Measurements from ENCODE around the gene ATP8A2.

The ATP8A2 gene

GRCh38 chr13:25796474-25796873, 424.7 kb downstream of the ATP8A2 start:
- ChIA-PET CTCF (no interaction called here), POLR2A (no interaction called here)
- no peak for TF ChIP-seq CTCF (IDR thresholded peaks at IDR 0.05; ENCODE audit: control extremely low read depth, extremely low read depth, low read depth, missing control alignments)
- no peak for DNase-seq (ENCODE audit: extremely low spot score)

GRCh38 chr13:25798998-25799397, 427.2 kb downstream of the ATP8A2 start:
- DNase-seq (ENCODE audit: extremely low spot score), result no peak
- TF ChIP-seq CTCF (IDR thresholded peaks at IDR 0.05; ENCODE audit: control extremely low read depth, extremely low read depth, low read depth, missing control alignments), result no peak
- CTCF ChIA-PET, result no interaction called here
- POLR2A ChIA-PET, result no interaction called here

- TF ChIP-seq CTCF (IDR thresholded peaks at IDR 0.05; ENCODE audit: control extremely low read depth, extremely low read depth, low read depth, missing control alignments), result no peak
- CTCF ChIA-PET, result no interaction called here
Observed at GRCh38 chr13:25800523-25800922, 428.7 kb downstream of the ATP8A2 start.

GRCh38 chr13:25802579-25802978, 430.8 kb downstream of the ATP8A2 start:
- ChIA-PET POLR2A (no interaction called here), CTCF (no interaction called here)
- DNase-seq (ENCODE audit: extremely low spot score), result no peak
- no peak for TF ChIP-seq CTCF (IDR thresholded peaks at IDR 0.05; ENCODE audit: control extremely low read depth, extremely low read depth, low read depth, missing control alignments)

More at GRCh38 chr13:25800523-25800922, 428.7 kb downstream of the ATP8A2 start:
- DNase-seq (ENCODE audit: extremely low spot score), result no peak
- POLR2A ChIA-PET, result no interaction called here

GRCh38 chr13:25803641-25804040, 431.9 kb downstream of the ATP8A2 start:
- no peak for TF ChIP-seq CTCF (IDR thresholded peaks at IDR 0.05; ENCODE audit: control extremely low read depth, extremely low read depth, low read depth, missing control alignments)
- no peak for DNase-seq (ENCODE audit: extremely low spot score)
- ChIA-PET CTCF (interaction anchor here (1.0 to 2.5 kb wide), 2 partner anchors 9 to 35 kb away, joined by 3 to 6 read pairs; no protein-coding TSS in a partner anchor), POLR2A (no interaction called here)

GRCh38 chr13:25806264-25806974, 434.6 kb downstream of the ATP8A2 start:
- TF ChIP-seq CTCF (IDR thresholded peaks at IDR 0.05; ENCODE audit: control extremely low read depth, extremely low read depth, low read depth, missing control alignments), result no peak
- CTCF ChIA-PET, result no interaction called here
- POLR2A ChIA-PET, result no interaction called here
- DNase-seq (ENCODE audit: extremely low spot score), result no peak
